HUES64 (cell line): ENCODE data around the gene CTNNA2.
A peak's percentile ranks its signal among the peaks of the same experiment; 100 is the strongest.
"Not testable (repeated sequence)": the region's sequence is repeated elsewhere in the genome, so short reads cannot be mapped to it uniquely, and the experiment has no call there.

Experiments used
- H3K27ac ChIP-seq: 2 replicates; pipeline ENCODE4 v1.7.0; 2013; ENCODE audit warnings: low read depth, low read length, inconsistent platforms
- H3K27me3 ChIP-seq: 2 replicates; pipeline ENCODE4 v1.6.1; 2013; ENCODE audit warnings: mild to moderate bottlenecking, low read length; ENCODE audit not compliant: insufficient read depth
- H3K36me3 ChIP-seq: 2 replicates; pipeline ENCODE4 v1.6.1; 2013; ENCODE audit warnings: mild to moderate bottlenecking, low read length; ENCODE audit not compliant: insufficient read depth
- H3K4me1 ChIP-seq: 2 replicates; pipeline ENCODE4 v1.6.1; 2013; ENCODE audit warnings: mild to moderate bottlenecking, low read length, moderate library complexity; ENCODE audit not compliant: insufficient read depth
- H3K4me3 ChIP-seq: 2 replicates; pipeline ENCODE4 v1.5.1; 2013; ENCODE audit warnings: mild to moderate bottlenecking, low read length, moderate library complexity
- H3K9ac ChIP-seq: 2 replicates; pipeline ENCODE4 v1.6.1; 2013; ENCODE audit warnings: mild to moderate bottlenecking, low read depth, low read length
- H3K9me3 ChIP-seq: 2 replicates; pipeline ENCODE4 v1.6.1; 2013; ENCODE audit warnings: low read depth, low read length; ENCODE audit not compliant: insufficient read depth
- WGBS: fragments of 150-250, 120-280 bp; methylation state at CpG from one replicate; pipeline ENCODE4 v1.1.7; 2013; ENCODE audit warnings: missing lambda C conversion rate; 5-methylcytosine and 5-hydroxymethylcytosine counted together

Gene CTNNA2

GRCh38 chr2:80203929-80204328 lies 691.1 kb downstream of the CTNNA2 start:
- not testable (repeated sequence) for H3K4me1 ChIP-seq, H3K27ac ChIP-seq, H3K4me3 ChIP-seq, H3K36me3 ChIP-seq, H3K9ac ChIP-seq, H3K27me3 ChIP-seq
- WGBS = 99% methylated on average over 4 of the region's 4 CpGs
- peaks cover 17% of the 10 kb centered on the region for H3K9me3 ChIP-seq

DNA sequence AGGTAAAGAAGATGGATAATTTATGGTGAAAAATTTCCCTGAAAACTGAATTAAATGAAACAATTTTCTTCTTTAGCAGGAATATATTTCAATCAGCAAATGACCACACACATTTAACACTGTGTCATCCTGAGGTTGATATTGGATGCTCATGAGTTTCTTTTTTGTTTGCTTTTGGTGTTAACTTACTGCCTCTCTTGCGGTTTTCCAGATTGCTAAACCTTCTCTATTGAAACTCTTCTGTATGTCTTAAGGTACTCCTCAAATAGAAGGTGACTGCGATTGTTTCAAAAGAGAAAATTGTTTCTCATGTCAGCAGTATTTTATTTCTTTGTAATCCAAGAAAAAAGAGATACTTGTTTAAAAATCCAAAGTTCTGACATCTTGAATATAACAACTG lies 692.6 kb downstream of the CTNNA2 start:
- H3K4me3 ChIP-seq = no peak overlapping the region

DNA sequence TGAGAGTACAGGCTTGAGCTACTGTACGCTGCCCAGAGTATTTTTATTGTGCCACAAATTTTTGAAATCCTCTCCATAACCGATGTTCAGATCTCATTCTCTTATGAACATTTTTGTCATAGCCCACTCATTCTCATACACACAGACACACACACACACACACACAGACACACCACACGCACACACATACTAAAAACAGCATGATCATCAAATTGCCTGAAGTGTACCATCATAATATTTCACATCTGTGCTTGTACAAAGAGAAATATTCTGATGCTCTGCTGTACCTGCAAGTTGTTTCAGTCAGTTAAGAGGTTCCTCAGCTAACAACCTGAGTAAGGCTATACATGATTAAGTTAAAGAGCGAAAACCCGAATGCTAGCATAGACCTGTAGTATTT lies 696.6 kb downstream of the CTNNA2 start:
- H3K27ac ChIP-seq = no peak overlapping the region
- no peaks in the 10 kb centered on the region; the same call in 1 of the 2 replicates for H3K9me3 ChIP-seq
- no peaks in the 10 kb centered on the region for H3K4me1 ChIP-seq
- 95% methylated on average over 3 of the region's 5 CpGs for WGBS
- H3K36me3 ChIP-seq = no peaks in the 10 kb centered on the region
- H3K27me3 ChIP-seq = no peaks in the 10 kb centered on the region
- no peak overlapping the region for H3K4me3 ChIP-seq
- H3K9ac ChIP-seq = no peak overlapping the region

More for the DNA sequence above, 692.6 kb downstream of the CTNNA2 start:
- Histone ChIP-seq H3K27ac (no peak overlapping the region), H3K9ac (no peak overlapping the region), H3K9me3 (peaks cover 17% of the 10 kb centered on the region), H3K27me3 (no peaks in the 10 kb centered on the region), H3K36me3 (no peaks in the 10 kb centered on the region), H3K4me1 (no peaks in the 10 kb centered on the region)
- 100% methylated on average over 1 of the region's 2 CpGs for WGBS

DNA sequence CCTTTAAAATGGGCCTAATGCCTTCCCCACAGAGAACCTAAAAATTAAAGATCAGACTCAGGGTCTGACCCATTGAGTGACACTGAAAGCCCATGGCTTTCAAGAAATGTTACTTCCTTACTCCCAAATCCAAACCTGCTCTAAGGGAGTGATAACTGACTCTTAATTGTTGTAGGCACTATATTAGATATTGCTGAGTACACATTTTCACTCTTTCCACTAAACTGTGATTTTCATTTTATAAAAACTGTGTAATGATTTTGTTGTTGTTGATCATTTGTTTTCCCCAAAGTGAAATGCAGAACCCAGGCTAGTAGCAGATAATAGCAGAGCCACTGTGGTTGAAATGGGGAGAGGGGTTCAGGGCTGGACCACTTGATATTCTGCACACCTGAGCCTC lies 704.6 kb downstream of the CTNNA2 start:
- no peak overlapping the region for H3K4me3 ChIP-seq
- H3K36me3 ChIP-seq = no peaks in the 10 kb centered on the region
- no peaks in the 10 kb centered on the region for H3K27me3 ChIP-seq

GRCh38 chr2:80222644-80223043 lies 709.8 kb downstream of the CTNNA2 start:
- Histone ChIP-seq H3K4me3 (no peak overlapping the region), H3K27me3 (no peaks in the 10 kb centered on the region), H3K9ac (no peak overlapping the region), H3K27ac (no peak overlapping the region), H3K4me1 (no peaks in the 10 kb centered on the region), H3K36me3 (no peaks in the 10 kb centered on the region), H3K9me3 (no peaks in the 10 kb centered on the region)
- 98% methylated on average over 2 of the region's 2 CpGs for WGBS

More for the DNA sequence above, 704.6 kb downstream of the CTNNA2 start:
- peaks cover 8% of the 10 kb centered on the region; the same call in 1 of the 2 replicates for H3K9me3 ChIP-seq
- no peak overlapping the region for H3K27ac ChIP-seq
- H3K9ac ChIP-seq = no peak overlapping the region
- H3K4me1 ChIP-seq = no peaks in the 10 kb centered on the region

GRCh38 chr2:80231421-80231820 lies 718.6 kb downstream of the CTNNA2 start:
- WGBS = 67% methylated on average over 1 of the region's 1 CpG
- H3K27ac ChIP-seq = peak overlapping the region; percentile 76
- peaks cover 15% of the 10 kb centered on the region for H3K4me1 ChIP-seq

DNA sequence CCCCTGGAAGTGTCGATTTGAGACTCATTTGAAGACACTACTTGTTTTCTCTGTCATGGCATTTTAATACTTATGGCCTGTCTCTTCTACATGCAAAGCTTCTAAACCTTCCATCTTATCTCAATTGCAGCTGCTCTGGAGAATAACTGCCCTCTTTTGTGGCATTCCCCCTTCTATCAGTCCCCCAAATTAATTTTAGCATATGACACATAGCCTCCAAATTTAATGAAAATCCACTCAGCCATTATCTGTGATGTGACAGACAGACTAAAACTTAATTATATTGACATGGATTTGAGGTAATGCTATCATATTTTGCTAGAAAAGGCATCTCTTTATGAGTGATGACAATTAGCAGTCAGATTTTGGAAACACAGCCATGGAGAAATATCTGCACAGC lies 720.5 kb downstream of the CTNNA2 start:
- Histone ChIP-seq H3K9ac (no peak overlapping the region), H3K36me3 (no peaks in the 10 kb centered on the region), H3K27ac (no peak overlapping the region), H3K9me3 (no peaks in the 10 kb centered on the region), H3K27me3 (no peaks in the 10 kb centered on the region), H3K4me1 (peaks cover 15% of the 10 kb centered on the region), H3K4me3 (no peak overlapping the region)
- 96% methylated on average over 1 of the region's 1 CpG for WGBS

More at GRCh38 chr2:80231421-80231820, 718.6 kb downstream of the CTNNA2 start:
- H3K9me3 ChIP-seq = no peaks in the 10 kb centered on the region
- no peaks in the 10 kb centered on the region for H3K36me3 ChIP-seq
- H3K9ac ChIP-seq = 0 out of 2 replicates have a peak overlapping the region, but pooled peaks have one; percentile 12
- no peak overlapping the region for H3K4me3 ChIP-seq
- no peaks in the 10 kb centered on the region for H3K27me3 ChIP-seq

DNA sequence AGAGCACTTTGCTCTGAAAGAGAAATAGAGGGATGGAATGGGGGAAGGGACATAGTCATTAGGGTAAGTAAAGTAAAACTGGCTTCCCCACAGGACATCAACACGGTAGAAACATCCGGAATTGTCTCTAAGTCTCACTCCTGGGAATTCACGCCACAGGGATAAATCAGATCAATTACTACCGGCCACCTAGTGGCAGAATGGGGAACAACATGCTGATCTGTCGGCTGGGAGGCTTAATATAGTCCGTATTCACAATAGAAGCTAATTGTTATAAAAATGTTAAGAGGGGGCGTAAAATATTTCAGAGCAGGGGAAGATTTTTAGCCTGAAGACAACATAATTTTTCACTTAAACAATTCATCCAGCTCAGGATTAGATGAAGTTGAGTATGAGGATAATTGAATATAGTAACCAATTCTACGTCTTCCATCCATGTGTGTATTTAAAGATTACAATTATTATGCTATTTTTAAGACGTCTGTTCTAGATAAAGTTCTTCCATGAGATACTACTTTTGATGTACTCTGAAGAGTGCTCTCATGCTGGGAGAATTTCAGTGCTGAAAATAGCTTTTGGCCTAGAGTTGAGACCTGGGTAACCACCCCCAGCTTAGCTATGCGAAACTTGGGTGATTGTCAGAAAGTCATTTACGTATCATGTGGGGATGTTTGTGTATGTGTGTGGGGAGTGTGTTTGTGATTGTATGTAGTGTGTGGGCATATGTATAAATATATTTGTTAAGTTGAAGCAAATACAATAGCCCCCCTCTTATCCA lies 726.0 kb downstream of the CTNNA2 start:
- peaks cover 3% of the 10 kb centered on the region; the same call in 1 of the 2 replicates for H3K4me1 ChIP-seq
- no peaks in the 10 kb centered on the region for H3K36me3 ChIP-seq
- no peaks in the 10 kb centered on the region for H3K9me3 ChIP-seq
- no peak overlapping the region for H3K27ac ChIP-seq
- no peak overlapping the region for H3K4me3 ChIP-seq
- 59% methylated on average over 9 of the region's 11 CpGs for WGBS
- H3K27me3 ChIP-seq = no peaks in the 10 kb centered on the region
- no peak overlapping the region for H3K9ac ChIP-seq

- H3K27ac ChIP-seq = no peak overlapping the region
- H3K27me3 ChIP-seq = no peaks in the 10 kb centered on the region
- H3K4me3 ChIP-seq = no peak overlapping the region
- WGBS = 87% methylated on average over 3 of the region's 3 CpGs
- H3K9ac ChIP-seq = no peak overlapping the region
- H3K36me3 ChIP-seq = no peaks in the 10 kb centered on the region
- no peaks in the 10 kb centered on the region for H3K9me3 ChIP-seq
- H3K4me1 ChIP-seq = peaks cover 3% of the 10 kb centered on the region; the same call in 1 of the 2 replicates
These were observed 729.6 kb downstream of the CTNNA2 start for GRCh38 chr2:80242355-80242910.

- H3K4me3 ChIP-seq = no peak overlapping the region
- H3K9me3 ChIP-seq = no peaks in the 10 kb centered on the region
- H3K4me1 ChIP-seq = peaks cover 6% of the 10 kb centered on the region; the same call in 1 of the 2 replicates
- H3K27ac ChIP-seq = no peak overlapping the region
- 96% methylated on average over 8 of the region's 8 CpGs for WGBS
- H3K9ac ChIP-seq = no peak overlapping the region
- no peaks in the 10 kb centered on the region for H3K27me3 ChIP-seq
- no peaks in the 10 kb centered on the region for H3K36me3 ChIP-seq
These were observed 732.2 kb downstream of the CTNNA2 start for GRCh38 chr2:80244905-80245584.

GRCh38 chr2:80246534-80246933 lies 733.7 kb downstream of the CTNNA2 start:
- H3K27ac ChIP-seq = no peak overlapping the region
- peaks cover 7% of the 10 kb centered on the region; the same call in 1 of the 2 replicates for H3K4me1 ChIP-seq
- no peaks in the 10 kb centered on the region for H3K36me3 ChIP-seq
- no peak overlapping the region for H3K9ac ChIP-seq
- WGBS = 100% methylated on average over 1 of the region's 1 CpG
- no peaks in the 10 kb centered on the region for H3K27me3 ChIP-seq
- H3K9me3 ChIP-seq = no peaks in the 10 kb centered on the region
- no peak overlapping the region for H3K4me3 ChIP-seq
